ENCODE data around the gene KCP. TPM values are rescaled to one million over a fixed set of nuclear protein-coding genes. Genes with fewer than 3 reads are reported as not detected.

Gene KCP
- total RNA-seq, 1 donor from 2014 or later, result 6.8 TPM

DNA sequence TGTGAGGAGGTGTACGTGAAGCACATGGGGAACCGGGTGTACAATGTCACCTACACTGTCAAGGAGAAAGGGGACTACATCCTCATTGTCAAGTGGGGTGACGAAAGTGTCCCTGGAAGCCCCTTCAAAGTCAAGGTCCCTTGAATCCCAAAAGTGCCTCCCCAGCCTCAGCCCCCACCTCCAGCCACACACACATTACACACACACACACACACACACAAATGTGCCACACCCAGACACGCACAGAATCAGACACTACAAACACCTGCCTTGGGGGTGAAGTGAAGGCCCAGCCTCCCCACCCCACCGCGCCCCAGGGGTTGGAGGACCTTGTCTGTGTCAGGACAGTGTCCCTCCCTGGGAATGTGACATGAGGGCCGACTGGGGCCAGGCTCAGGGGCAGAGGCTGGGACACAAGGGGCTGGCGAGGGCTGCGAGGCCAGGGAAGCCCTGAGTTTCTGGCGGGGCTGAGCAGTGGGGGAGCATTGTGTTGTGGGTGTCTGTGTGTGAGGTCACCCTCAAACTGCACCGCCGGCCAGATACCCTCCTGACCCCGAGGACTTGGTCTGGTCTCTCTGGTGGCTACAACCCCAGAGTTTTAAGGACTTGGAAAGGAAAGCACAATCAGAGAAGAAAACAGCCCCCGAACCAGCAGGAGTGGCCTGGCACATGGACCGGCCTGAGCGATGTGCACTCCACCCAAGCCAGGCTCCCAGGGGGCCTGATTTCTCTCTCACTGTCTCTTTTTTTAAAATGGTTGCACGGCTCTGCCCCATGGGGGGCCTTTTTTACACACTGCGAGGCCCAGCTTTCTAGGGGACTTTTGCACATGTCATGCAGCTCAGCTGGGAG lies 51.9 kb downstream of the KCP start:
- DNase-seq (ENCODE audit: low read depth), result no peak

DNA sequence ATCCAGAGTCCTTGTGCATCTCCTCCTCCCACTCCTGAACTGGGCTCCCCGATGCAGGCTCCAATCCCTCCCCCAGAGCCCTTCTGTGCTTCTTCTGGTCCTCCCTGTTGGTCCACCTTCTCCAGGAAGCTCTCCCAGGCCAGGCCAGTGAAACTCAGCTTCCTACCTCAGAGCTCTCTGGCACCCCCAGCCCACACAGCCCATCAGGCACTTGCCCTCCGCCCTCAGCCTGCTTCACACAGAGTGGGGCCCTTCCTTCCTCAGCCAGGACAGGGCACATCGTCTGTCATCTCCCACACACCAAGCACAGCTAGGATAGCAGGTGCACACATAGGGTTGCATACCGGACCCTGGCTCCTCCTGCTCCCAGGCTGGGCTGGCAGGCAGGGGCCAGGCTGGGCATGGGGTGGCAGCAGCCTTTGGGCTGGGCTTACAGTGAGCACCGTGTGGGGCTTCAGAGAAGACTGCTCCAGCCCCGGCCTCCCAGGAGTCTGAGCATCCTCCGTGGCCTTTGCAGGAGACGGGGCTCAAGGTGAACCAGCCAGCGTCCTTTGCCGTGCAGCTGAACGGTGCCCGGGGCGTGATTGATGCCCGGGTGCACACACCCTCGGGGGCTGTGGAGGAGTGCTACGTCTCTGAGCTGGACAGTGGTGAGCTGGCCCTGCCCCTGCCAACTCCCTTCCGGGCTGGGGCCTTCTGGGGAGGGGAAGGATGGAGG lies 54.3 kb downstream of the KCP start:
- no peak for DNase-seq (ENCODE audit: low read depth)

DNA sequence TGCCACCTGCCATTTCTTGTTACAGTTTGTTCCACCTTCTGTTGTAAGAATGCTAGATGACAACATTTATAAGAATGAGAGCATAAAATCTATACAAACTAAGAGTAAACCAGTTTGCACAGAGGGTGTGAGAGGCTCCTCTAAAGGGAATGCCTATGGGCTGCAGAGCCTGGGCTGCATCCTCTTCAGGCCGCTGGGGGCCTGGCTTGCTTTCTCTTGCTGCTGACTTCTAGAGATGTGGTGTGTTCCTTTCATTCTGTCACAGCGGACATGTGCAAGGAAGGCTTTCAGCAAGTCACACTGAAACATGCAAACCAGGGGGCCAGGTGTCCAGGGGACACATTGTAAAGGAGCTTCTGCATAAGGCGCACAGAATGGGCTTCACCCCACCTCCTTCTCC lies 55.0 kb downstream of the KCP start:
- no peak for DNase-seq (ENCODE audit: low read depth)

DNA sequence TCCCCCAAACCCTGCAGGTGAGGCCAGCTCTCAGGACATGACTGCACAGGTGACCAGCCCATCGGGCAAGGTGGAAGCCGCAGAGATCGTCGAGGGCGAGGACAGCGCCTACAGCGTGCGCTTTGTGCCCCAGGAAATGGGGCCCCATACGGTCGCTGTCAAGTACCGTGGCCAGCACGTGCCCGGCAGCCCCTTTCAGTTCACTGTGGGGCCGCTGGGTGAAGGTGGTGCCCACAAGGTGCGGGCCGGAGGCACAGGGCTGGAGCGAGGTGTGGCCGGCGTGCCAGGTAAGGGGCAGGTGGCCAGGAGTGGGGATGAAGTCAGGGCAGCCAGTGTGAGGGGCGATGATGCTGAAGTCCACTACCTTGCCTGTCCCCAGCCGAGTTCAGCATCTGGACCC lies 56.1 kb downstream of the KCP start:
- no peak for DNase-seq (ENCODE audit: low read depth)

DNA sequence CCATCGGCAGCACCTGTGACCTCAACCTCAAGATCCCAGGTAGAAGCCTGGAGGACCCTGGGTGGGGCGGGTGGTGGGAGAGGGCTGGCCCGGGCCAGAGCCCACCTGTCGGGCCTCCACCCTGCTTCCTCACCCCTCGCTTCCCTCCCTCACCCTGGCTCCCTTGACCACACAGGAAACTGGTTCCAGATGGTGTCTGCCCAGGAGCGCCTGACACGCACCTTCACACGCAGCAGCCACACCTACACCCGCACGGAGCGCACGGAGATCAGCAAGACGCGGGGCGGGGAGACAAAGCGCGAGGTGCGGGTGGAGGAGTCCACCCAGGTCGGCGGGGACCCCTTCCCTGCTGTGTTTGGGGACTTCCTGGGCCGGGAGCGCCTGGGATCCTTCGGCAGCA lies 56.7 kb downstream of the KCP start:
- DNase-seq (ENCODE audit: low read depth), result no peak

DNA sequence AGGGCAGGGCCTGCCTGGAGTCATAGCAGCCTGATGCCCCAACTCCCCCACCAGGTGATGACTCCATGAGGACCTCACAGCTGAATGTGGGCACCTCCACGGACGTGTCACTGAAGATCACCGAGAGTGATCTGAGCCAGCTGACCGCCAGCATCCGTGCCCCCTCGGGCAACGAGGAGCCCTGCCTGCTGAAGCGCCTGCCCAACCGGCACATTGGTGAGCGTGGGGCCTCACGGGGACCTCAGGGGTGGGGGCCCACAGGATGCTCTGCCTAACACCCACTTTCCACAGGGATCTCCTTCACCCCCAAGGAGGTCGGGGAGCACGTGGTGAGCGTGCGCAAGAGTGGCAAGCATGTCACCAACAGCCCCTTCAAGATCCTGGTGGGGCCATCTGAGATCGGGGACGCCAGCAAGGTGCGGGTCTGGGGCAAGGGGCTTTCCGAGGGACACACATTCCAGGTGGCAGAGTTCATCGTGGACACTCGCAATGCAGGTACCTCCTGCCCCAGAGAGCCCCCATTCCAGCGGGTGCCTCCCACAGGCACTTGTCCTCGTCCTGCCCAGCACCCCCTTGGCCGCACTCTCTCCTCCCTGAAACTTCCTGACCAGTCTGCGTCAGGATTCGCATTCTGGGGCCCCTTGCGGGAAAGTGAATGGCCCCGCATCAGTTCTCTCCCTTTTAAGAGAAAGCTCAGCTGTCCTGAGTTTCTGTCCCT lies 57.8 kb downstream of the KCP start:
- DNase-seq (ENCODE audit: low read depth), result no peak

DNA sequence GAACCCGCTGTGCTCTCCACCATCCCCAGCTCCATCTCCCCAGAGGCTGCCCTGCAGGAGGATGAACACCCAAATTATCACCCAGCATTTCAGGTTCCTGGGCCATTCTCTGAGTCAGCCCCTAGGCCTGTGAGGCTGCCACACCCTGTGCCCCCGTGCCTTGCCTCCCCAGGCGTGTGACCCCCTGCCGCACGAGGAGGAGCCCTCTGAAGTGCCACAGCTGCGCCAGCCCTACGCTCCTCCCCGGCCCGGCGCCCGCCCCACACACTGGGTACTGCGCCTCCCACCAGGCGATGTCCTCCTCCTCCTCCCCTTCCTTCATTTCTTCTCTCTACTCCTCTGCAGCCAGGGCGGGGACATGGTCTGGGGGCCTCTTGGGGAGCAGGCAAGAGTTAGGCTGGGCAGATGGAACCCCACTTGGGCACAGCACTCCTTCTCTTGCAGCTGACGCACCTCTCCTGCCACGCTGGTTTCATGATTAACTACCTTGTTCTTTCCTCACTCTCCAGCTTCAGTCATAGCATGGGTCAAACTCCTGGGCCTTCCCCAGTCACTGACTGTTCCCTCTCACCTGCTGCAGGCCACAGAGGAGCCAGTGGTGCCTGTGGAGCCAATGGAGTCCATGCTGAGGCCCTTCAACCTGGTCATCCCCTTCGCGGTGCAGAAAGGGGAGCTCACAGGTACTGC lies 60.6 kb downstream of the KCP start:
- DNase-seq (ENCODE audit: low read depth), result peak; percentile 73

DNA sequence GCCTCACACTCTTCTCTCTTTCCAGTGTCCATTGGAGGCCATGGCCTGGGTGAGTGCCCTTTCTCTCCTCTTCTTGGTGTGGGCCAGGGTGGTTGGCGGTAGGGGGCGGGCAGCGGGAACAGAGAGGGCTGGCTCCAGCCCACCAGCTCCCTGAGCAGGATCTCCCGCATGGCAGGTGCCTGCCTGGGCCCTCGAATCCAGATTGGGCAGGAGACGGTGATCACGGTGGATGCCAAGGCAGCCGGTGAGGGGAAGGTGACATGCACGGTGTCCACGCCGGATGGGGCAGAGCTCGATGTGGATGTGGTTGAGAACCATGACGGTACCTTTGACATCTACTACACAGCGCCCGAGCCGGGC lies 61.4 kb downstream of the KCP start:
- no peak for DNase-seq (ENCODE audit: low read depth)

DNA sequence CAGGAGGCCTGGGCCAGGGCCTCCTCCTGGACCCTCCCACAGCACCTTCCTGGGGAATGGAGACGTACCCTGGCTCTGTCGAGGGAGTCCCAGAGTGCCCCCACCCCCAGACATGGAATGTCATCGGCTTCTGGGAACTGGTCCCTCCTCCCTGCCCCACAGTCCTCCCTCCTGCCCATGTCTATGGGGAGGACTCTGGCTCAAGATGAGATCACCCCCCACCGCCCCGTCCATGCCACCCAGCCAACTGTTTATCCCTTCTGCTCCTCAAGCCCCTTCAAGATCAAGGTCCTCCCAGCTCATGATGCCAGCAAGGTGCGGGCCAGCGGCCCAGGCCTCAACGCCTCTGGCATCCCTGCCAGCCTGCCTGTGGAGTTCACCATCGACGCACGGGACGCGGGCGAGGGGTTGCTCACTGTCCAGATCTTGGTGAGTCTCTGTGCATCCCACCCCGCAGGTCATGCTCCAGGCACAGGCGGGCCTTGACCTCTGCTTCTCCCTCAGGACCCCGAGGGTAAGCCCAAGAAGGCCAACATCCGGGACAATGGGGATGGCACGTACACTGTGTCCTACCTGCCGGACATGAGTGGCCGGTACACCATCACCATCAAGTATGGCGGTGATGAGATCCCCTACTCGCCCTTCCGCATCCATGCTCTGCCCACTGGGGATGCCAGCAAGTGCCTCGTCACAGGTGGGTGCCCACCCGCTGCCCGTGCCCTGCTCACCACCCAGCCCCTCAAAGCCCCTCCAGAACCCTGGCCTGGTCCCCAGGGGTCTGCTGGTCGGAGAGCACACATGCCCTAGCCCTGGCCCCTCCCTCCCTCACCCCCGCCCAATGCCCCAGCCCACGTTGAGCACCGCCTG lies 62.0 kb downstream of the KCP start:
- DNase-seq (ENCODE audit: low read depth), result no peak

DNA sequence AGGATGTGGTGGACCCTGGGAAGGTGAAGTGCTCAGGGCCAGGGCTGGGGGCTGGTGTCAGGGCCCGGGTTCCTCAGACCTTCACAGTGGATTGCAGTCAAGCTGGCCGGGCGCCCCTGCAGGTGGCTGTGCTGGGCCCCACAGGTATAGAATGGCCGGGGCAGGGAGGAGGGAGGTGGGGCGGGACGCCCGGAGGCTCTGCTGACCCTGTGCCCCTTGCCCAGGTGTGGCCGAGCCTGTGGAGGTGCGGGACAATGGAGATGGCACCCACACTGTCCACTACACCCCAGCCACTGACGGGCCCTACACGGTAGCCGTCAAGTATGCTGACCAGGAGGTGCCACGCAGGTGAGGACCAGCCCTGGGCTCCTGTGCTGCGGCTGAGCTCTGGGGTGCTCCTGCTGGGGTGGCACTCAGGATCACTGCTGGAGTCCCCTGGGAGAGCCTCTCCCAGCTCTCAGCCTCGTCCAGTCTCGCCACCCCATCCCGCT lies 62.7 kb downstream of the KCP start:
- no peak for DNase-seq (ENCODE audit: low read depth)

DNA sequence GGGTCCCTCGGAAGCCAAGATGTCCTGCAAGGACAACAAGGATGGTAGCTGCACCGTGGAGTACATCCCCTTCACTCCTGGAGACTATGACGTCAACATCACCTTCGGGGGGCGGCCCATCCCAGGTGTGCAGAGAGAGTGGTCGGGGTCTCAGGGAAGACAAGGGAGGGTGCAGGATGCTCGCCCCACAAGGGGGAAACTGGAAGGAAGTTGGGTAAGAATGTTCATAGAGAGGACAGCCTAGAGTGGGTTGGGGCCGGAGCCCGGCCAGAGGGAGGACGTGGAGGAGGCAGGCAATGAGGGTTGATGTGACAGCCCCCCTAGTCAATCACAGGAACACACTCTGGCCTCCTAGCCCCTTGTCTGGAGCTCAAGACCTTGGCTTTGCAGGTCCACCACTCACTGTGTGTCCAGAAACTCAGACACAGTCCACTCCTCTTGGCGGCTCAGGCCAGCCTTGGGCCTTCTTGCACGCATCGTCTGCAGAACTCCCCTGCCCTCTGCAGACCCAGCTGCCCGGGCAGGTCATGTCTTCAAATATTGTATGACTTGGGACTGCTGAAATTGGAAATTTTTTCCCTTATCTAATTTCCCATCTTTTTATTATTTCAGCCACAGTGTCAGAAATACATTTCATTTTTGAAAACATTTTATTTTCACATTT lies 63.6 kb downstream of the KCP start:
- DNase-seq (ENCODE audit: low read depth), result no peak

DNA sequence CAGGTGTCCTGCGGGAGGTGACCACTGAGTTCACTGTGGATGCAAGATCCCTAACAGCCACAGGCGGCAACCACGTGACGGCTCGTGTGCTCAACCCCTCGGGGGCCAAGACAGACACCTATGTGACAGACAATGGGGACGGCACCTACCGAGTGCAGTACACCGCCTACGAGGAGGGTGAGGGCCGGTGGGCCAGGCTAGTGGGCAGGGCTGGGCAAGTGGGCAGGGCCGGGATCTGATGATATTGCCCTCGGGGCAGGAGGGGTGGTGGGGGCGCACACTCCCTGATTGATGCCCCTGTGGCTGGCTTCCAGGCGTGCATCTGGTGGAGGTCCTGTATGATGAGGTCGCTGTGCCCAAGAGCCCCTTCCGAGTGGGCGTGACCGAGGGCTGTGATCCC lies 64.5 kb downstream of the KCP start:
- DNase-seq (ENCODE audit: low read depth), result no peak

DNA sequence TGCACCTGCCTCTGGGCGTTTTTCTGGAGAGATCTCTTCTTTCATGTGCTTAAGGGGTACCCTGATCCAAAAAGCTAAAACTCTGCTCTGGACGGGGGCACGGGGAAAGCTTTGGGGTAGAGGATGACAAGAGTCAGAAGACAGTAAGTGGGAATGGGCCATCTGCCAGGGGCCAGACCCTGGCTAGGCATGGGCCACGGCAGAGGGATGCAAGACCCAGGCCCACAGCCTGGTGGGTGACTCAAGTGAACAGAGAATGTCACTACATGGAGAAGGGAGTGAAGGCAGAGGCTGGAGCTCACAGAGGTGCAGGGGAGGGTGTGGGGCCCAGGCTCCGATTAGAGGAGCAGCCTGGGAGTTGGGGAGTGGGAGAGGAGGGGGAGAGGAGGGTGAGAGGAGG lies 65.0 kb downstream of the KCP start:
- DNase-seq (ENCODE audit: low read depth), result no peak

DNA sequence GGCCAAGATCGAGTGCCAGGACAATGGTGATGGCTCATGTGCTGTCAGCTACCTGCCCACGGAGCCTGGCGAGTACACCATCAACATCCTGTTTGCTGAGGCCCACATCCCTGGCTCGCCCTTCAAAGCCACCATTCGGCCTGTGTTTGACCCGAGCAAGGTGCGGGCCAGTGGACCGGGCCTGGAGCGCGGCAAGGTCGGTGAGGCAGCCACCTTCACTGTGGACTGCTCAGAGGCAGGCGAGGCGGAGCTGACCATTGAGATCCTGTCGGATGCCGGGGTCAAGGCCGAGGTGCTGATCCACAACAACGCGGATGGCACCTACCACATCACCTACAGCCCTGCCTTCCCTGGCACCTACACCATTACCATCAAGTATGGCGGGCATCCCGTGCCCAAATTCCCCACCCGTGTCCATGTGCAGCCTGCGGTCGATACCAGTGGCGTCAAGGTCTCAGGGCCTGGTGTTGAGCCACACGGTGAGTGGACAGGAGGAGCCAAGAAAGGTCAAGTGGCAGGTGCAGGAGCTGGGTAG lies 65.7 kb downstream of the KCP start:
- DNase-seq (ENCODE audit: low read depth), result no peak

DNA sequence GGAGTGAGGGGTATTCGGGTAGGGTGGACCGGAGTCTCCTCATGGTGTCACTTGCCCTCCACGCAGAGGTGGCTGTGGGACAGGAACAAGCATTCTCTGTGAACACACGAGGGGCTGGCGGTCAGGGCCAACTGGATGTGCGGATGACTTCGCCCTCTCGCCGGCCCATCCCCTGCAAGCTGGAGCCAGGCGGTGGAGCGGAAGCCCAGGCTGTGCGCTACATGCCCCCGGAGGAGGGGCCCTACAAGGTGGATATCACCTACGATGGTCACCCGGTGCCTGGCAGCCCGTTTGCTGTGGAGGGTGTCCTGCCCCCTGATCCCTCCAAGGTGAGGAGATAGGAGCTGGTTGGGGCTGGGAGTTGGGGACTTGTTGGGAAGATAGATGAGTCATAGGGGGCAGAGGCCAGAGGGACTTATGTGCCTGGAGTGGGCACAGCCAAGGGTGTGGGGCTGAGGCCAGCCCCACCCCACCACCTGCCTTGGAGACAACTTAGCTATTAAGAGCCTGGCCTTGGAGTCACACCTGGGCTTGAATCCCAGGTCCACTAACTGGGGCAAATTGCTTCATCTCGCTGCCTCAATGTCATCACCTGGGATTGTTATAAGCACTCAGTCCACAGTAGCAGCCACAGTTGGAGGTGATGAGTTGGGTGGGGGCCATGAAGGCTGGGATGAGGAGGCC lies 66.4 kb downstream of the KCP start:
- no peak for DNase-seq (ENCODE audit: low read depth)

DNA sequence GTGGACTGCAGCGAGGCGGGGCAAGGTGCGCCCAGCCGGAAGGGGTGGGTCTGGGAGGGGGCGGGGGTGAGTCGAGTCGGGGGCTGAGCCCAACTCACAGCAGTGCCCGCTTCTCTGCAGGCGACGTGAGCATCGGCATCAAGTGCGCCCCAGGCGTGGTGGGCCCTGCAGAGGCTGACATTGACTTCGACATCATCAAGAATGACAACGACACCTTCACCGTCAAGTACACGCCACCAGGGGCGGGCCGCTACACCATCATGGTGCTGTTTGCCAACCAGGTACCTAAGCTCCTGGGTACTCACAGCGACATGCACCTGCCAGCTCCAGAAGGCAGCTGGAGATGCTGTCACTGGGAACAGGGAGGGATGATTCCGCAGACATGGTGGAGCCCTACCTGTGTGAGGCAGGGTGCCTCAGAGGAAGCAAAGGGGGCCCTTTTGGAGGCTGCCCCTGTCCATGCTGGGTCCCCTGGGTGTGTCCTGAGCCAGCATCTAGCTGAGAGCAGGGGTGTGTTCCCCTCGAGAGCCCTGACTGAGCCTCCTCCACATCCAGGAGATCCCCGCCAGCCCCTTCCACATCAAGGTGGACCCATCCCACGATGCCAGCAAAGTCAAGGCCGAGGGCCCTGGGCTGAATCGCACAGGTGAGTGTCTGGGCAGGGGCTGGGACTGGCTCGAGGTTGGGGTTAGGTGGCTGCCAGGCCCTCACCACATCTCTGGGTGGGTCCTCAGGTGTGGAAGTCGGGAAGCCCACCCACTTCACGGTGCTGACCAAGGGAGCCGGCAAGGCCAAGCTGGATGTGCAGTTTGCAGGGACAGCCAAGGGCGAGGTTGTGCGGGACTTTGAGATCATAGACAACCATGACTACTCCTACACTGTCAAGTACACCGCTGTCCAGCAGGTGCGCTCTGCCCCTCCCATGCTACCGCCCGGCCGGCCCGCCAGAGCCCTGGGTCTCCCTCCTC lies 67.6 kb downstream of the KCP start:
- no peak for DNase-seq (ENCODE audit: low read depth)

DNA sequence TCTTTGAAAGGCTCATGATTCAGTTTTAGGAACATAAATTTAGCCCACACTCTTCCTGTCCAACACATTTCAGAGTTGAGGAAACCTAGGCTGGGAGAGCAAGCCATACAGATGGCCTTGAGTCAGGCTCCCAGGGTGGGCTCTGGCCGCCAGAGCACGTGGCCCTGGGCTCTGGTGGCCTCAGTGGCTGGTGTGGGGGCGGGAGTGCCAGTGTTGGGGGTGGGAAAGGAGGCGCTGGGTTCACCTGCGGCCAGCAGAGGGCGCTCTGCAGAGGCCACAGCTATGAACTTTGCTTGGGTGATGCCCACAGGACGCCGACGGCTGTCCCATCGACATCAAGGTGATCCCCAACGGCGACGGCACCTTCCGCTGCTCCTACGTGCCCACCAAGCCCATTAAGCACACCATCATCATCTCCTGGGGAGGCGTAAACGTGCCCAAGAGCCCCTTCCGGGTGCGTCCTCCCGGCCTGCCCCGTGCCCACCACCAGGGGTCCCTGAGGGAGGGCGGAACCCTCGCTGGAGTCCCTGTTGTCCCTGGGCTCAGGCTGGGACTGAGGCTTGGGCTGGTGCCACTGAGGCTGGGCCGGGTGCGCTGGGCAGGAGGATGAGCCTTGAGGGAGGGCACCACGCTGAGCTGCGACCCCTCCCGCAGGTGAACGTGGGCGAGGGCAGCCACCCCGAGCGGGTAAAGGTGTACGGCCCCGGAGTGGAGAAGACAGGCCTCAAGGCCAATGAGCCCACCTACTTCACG lies 68.4 kb downstream of the KCP start:
- no peak for DNase-seq (ENCODE audit: low read depth)
